Neuronal stem cell (in vitro differentiated cells): Measurements from ENCODE around the gene OXCT1.
"Not testable (repeated sequence)": the region's sequence is repeated elsewhere in the genome, so short reads cannot be mapped to it uniquely, and the experiment has no call there.

Experiments
- DNase-seq: peaks from one replicate; pipeline ENCODE4 v3.0.0-alpha.2; 2013; ENCODE audit warnings: low spot score
- H2AFZ ChIP-seq: one replicate; pipeline ENCODE4 v1.6.1; 2013; ENCODE audit warnings: mild to moderate bottlenecking, low read length, inconsistent platforms
- H2AK5ac ChIP-seq: 2 replicates; pipeline ENCODE4 v1.6.1; 2013; ENCODE audit warnings: low read depth, mild to moderate bottlenecking, inconsistent platforms, low read length, moderate library complexity, mixed read lengths
- H2BK120ac ChIP-seq: 2 replicates; pipeline ENCODE4 v1.6.1; 2013; ENCODE audit warnings: low read depth, mild to moderate bottlenecking, inconsistent platforms, low read length, moderate library complexity, mixed read lengths
- H2BK12ac ChIP-seq: one replicate; pipeline ENCODE4 v1.6.1; 2013; ENCODE audit warnings: low read length, inconsistent platforms
- H2BK15ac ChIP-seq: 2 replicates; pipeline ENCODE4 v1.6.1; 2013; ENCODE audit warnings: mild to moderate bottlenecking, low read length, inconsistent platforms, mixed read lengths
- H2BK5ac ChIP-seq: one replicate; pipeline ENCODE4 v1.6.1; 2013; ENCODE audit warnings: inconsistent platforms, mild to moderate bottlenecking, low read length, moderate library complexity
- H3K14ac ChIP-seq: one replicate; pipeline ENCODE4 v1.6.1; 2013; ENCODE audit warnings: low read length, inconsistent platforms
- H3K18ac ChIP-seq: 2 replicates; pipeline ENCODE4 v1.6.1; 2013; ENCODE audit warnings: low read length, inconsistent platforms
- H3K23ac ChIP-seq: 2 replicates; pipeline ENCODE4 v1.6.1; 2013; ENCODE audit warnings: low read depth, mild to moderate bottlenecking, mixed read lengths, low read length, inconsistent platforms; ENCODE audit not compliant: poor library complexity
- H3K27ac ChIP-seq: replicated peaks from 3 replicates; pipeline ENCODE4 v1.5.1; 2013; ENCODE audit warnings: low read length, inconsistent platforms
- H3K27me3 ChIP-seq, 3 experiments: 2 replicates each; pipeline ENCODE4 v1.6.1; 2013; ENCODE audit warnings: low read length in 3 of 3, mild to moderate bottlenecking in 2 of 3, inconsistent platforms in 1 of 3, low read depth in 1 of 3, mixed read lengths in 1 of 3, moderate library complexity in 1 of 3; ENCODE audit not compliant: control insufficient read depth in 3 of 3, insufficient read depth in 3 of 3
- H3K36me3 ChIP-seq, 2 donors: replicated peaks in 1 of 2; 2 replicates each; pipeline ENCODE4 v1.6.1; 2013; ENCODE audit warnings: low read length in 2 of 2; ENCODE audit not compliant: control insufficient read depth in 2 of 2, insufficient read depth in 2 of 2
- H3K4ac ChIP-seq: 2 replicates; pipeline ENCODE4 v1.6.1; 2013; ENCODE audit warnings: inconsistent platforms, mild to moderate bottlenecking, low read length, moderate library complexity
- H3K4me1 ChIP-seq, 2 donors: 1 replicate in 1 of 2; 2 replicates in 1 of 2; pipeline ENCODE4 v1.6.1; 2013; ENCODE audit warnings: low read length in 2 of 2, low read depth in 1 of 2; ENCODE audit not compliant: control insufficient read depth in 2 of 2, insufficient read depth in 1 of 2
- H3K4me2 ChIP-seq: one replicate; pipeline ENCODE4 v1.6.1; 2013; ENCODE audit warnings: mild to moderate bottlenecking, low read length, inconsistent platforms; ENCODE audit not compliant: insufficient read depth, poor library complexity, severe bottlenecking
- H3K4me3 ChIP-seq, 2 donors: 2 replicates each; pipeline ENCODE4 v1.5.1; 2013; ENCODE audit warnings: low read length in 2 of 2, mild to moderate bottlenecking in 2 of 2, inconsistent platforms in 1 of 2, moderate library complexity in 1 of 2
- H3K79me1 ChIP-seq: one replicate; pipeline ENCODE4 v1.6.1; 2013; ENCODE audit warnings: low read depth, mild to moderate bottlenecking, inconsistent platforms, low read length, moderate library complexity
- H3K9ac ChIP-seq: one replicate; pipeline ENCODE4 v1.6.1; 2013; ENCODE audit warnings: mild to moderate bottlenecking, low read depth, low read length, inconsistent platforms; ENCODE audit not compliant: poor library complexity
- H3K9me3 ChIP-seq, 2 donors: replicated peaks in 1 of 2; 2 replicates each; pipeline versions ENCODE3 to v1.6.1; 2013; ENCODE audit warnings: low read length in 2 of 2, mild to moderate bottlenecking in 2 of 2, inconsistent platforms in 1 of 2, low read depth in 1 of 2, mixed read lengths in 1 of 2, moderate library complexity in 1 of 2; ENCODE audit not compliant: control insufficient read depth in 2 of 2, insufficient read depth in 1 of 2
- H4K8ac ChIP-seq: one replicate; pipeline ENCODE4 v1.6.1; 2013; ENCODE audit warnings: low read depth, mild to moderate bottlenecking, inconsistent platforms, low read length, moderate library complexity
- H4K91ac ChIP-seq: one replicate; pipeline ENCODE4 v1.6.1; 2013; ENCODE audit warnings: low read length, low read depth, mild to moderate bottlenecking, inconsistent platforms; ENCODE audit not compliant: poor library complexity
- WGBS, 2 donors: extraction: QIAGEN DNeasy Blood & Tissue Kit; methylation state at CpG; one replicate each; pipeline ENCODE4 v1.1.7; 2013; ENCODE audit warnings: missing lambda C conversion rate in 2 of 2, mixed read lengths in 1 of 2; ENCODE audit not compliant: insufficient read length in 2 of 2, insufficient replicate concordance in 1 of 2; ENCODE audit errors: extremely low coverage in 2 of 2; 5-methylcytosine and 5-hydroxymethylcytosine counted together

The OXCT1 gene

GRCh38 chr5:41747301-41747700 lies 122.9 kb downstream of the OXCT1 start:
- Histone ChIP-seq H3K27me3 (no peaks in the 10 kb centered on the region), H2BK5ac (no peak overlapping the region), H3K18ac (no peak overlapping the region), H3K79me1 (no peaks in the 10 kb centered on the region), H3K4ac (no peak overlapping the region), H3K9me3 (no peaks in the 10 kb centered on the region), H3K36me3 (peaks cover 0 to 27% of the 10 kb centered on the region in 2 donors), H3K23ac (no peak overlapping the region), H2BK12ac (no peak overlapping the region), H2AK5ac (no peak overlapping the region), H2BK120ac (no peak overlapping the region), H4K91ac (no peak overlapping the region), H4K8ac (no peak overlapping the region), H2AFZ (no peak overlapping the region), H3K4me2 (no peak overlapping the region), H3K14ac (no peak overlapping the region), H3K27ac (no peak overlapping the region), H3K4me1 (peaks cover 0 to 2% of the 10 kb centered on the region in 2 donors), H3K9ac (no peak overlapping the region), H3K4me3 (no peak overlapping the region), H2BK15ac (no peak overlapping the region)
- WGBS, 2 donors = no CpG with 5 or more reads among the region's 1 CpG
- DNase-seq = no peak

GRCh38 chr5:41742608-41743007 lies 127.6 kb downstream of the OXCT1 start:
- not testable (repeated sequence) for H3K4me3 ChIP-seq, H3K18ac ChIP-seq, H2AK5ac ChIP-seq, DNase-seq, H4K91ac ChIP-seq, H4K8ac ChIP-seq, H2AFZ ChIP-seq, H2BK5ac ChIP-seq, H3K4me2 ChIP-seq, H3K4me1 ChIP-seq, H3K14ac ChIP-seq, H3K23ac ChIP-seq, H3K4ac ChIP-seq, H3K27me3 ChIP-seq, H2BK120ac ChIP-seq, H2BK15ac ChIP-seq, H3K27ac ChIP-seq, H3K9me3 ChIP-seq, H3K79me1 ChIP-seq, H2BK12ac ChIP-seq, H3K9ac ChIP-seq
- H3K36me3 ChIP-seq = peaks cover 2 to 27% of the 10 kb centered on the region in 2 donors
- no CpG with 5 or more reads among the region's 1 CpG for WGBS, 2 donors

DNA sequence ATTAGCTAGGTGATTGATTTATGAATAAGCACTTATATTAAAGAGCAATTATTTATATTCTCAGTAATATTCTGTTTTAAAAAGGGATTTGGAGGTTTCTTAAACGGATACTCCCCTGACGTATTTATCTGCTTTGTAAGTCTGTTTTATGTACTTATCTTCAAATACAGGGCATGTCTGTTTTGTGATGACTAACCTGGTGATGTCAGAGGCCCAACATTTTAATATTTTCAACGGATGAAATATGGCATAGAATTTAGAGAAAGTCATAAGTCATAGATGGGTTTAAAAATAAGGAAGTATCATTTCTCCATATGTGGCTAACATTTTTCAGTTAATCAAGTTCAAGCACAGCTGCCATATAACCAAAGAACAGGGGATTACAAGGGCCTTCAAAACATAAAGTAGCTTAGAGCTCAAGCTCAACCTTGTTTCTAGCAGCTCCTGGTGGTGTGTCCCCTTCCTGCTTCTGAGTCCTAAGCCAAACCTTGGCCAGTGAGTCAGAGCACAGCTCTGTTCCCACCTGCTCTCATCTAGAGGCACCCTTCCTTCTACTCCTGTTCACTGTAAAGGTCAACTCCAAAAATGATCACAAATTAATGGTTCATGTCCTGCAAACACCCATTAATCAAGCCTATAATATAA lies 131.4 kb downstream of the OXCT1 start:
- H3K36me3 ChIP-seq = peaks cover 2 to 21% of the 10 kb centered on the region in 2 donors
- no peak overlapping the region for H4K91ac ChIP-seq
- H3K27me3 ChIP-seq = no peaks in the 10 kb centered on the region
- H2BK120ac ChIP-seq = no peak overlapping the region
- no CpG with 5 or more reads among the region's 3 CpGs for WGBS, 2 donors
- H3K9me3 ChIP-seq = no peaks in the 10 kb centered on the region
- H3K4me3 ChIP-seq = no peak overlapping the region
- H3K23ac ChIP-seq = no peak overlapping the region
- no peak for DNase-seq
- no peak overlapping the region for H2BK5ac ChIP-seq
- H3K18ac ChIP-seq = no peak overlapping the region
- no peaks in the 10 kb centered on the region for H3K4me1 ChIP-seq
- H2AFZ ChIP-seq = no peak overlapping the region
- no peak overlapping the region for H3K4ac ChIP-seq
- no peak overlapping the region for H3K4me2 ChIP-seq
- H3K27ac ChIP-seq = no peak overlapping the region
- H3K9ac ChIP-seq = no peak overlapping the region
- no peaks in the 10 kb centered on the region for H3K79me1 ChIP-seq
- no peak overlapping the region for H2AK5ac ChIP-seq
- no peak overlapping the region for H3K14ac ChIP-seq
- H4K8ac ChIP-seq = no peak overlapping the region
- no peak overlapping the region for H2BK12ac ChIP-seq
- no peak overlapping the region for H2BK15ac ChIP-seq

DNA sequence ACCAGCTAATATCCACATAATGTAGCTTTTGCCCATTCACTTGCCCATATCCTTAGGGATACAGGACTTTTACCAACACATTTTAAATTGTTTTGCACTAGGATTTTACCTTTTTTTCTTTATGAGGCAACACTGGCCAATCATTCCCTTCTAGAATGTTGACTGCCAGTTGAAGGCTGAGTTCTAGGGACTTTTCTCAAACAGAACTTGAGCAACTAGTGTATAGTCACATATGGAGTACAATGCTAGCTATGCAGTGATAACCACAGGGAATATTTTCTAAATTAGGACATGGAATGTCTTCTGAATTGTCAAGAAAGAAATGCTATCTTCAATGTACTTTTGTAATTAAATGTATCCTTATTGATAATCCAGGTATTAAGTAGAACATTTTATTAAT lies 133.6 kb downstream of the OXCT1 start:
- Histone ChIP-seq H3K4me1 (no peaks in the 10 kb centered on the region), H2AFZ (no peak overlapping the region), H3K18ac (no peak overlapping the region), H2BK5ac (no peak overlapping the region), H4K8ac (no peak overlapping the region), H2BK120ac (no peak overlapping the region), H3K27ac (no peak overlapping the region), H4K91ac (no peak overlapping the region), H3K27me3 (no peaks in the 10 kb centered on the region), H2AK5ac (no peak overlapping the region), H3K36me3 (peaks cover 2 to 21% of the 10 kb centered on the region in 2 donors), H3K4ac (no peak overlapping the region), H2BK15ac (no peak overlapping the region), H3K9ac (no peak overlapping the region), H3K79me1 (no peaks in the 10 kb centered on the region), H3K4me2 (no peak overlapping the region), H3K4me3 (no peak overlapping the region), H3K23ac (no peak overlapping the region), H3K9me3 (no peaks in the 10 kb centered on the region), H3K14ac (no peak overlapping the region), H2BK12ac (no peak overlapping the region)
- DNase-seq = no peak
